Spleen (tissue), 13 donors: ENCODE data around the gene DYNC2I2. TPM values are rescaled to one million over a fixed set of nuclear protein-coding genes. Genes with fewer than 3 reads are reported as not detected.
A peak's percentile ranks its signal among the peaks of the same experiment; 100 is the strongest.

Source experiments
- DNase-seq: peaks from one replicate; pipeline ENCODE4 v3.0.0-alpha.2; 2020
- H3K27ac ChIP-seq, 8 donors: fragments of 200-600 bp; sonication (generic) in 7 of 8; 1 replicate in 4 of 8; 2 replicates in 4 of 8; pipeline versions ENCODE4 v1.5.0 to v1.8.0; 2016 to 2021; ENCODE audit warnings: inconsistent platforms in 4 of 8, mild to moderate bottlenecking in 4 of 8, moderate library complexity in 1 of 8
- H3K27me3 ChIP-seq, 7 donors: fragments of 200-600 bp; sonication (generic) in 6 of 7; replicated peaks in 1 of 7; 1 replicate in 4 of 7; 2 replicates in 3 of 7; pipeline versions ENCODE4 v1.5.0 to v1.8.0; 2016 to 2021; ENCODE audit warnings: inconsistent platforms in 3 of 7, mild to moderate bottlenecking in 1 of 7
- H3K36me3 ChIP-seq, 6 donors: fragments of 200-600 bp; sonication (generic) in 5 of 6; 1 replicate in 4 of 6; 2 replicates in 2 of 6; pipeline versions ENCODE4 v1.5.0 to v1.8.0; 2016 to 2021; ENCODE audit warnings: inconsistent platforms in 2 of 6
- H3K4me1 ChIP-seq, 6 donors: fragments of 200-600 bp; sonication (generic) in 5 of 6; 1 replicate in 3 of 6; 2 replicates in 3 of 6; pipeline versions ENCODE4 v1.5.0 to v1.8.0; 2016 to 2021; ENCODE audit warnings: inconsistent platforms in 3 of 6
- H3K4me3 ChIP-seq, 8 donors: fragments of 200-600 bp; sonication (generic) in 7 of 8; 1 replicate in 4 of 8; 2 replicates in 4 of 8; pipeline versions ENCODE4 v1.5.0 to v1.8.0; 2016 to 2021; ENCODE audit warnings: inconsistent platforms in 4 of 8, mild to moderate bottlenecking in 4 of 8, moderate library complexity in 2 of 8
- H3K9me3 ChIP-seq, 8 donors: fragments of 200-600 bp; sonication (generic) in 7 of 8; 1 replicate in 4 of 8; 2 replicates in 4 of 8; pipeline versions ENCODE4 v1.5.0 to v1.8.0; 2016 to 2021; ENCODE audit warnings: inconsistent platforms in 4 of 8
- CTCF ChIP-seq, 11 experiments: fragments of 200-600 bp in 7 of 11; fragments of 450-650 bp in 4 of 11; sonication (generic) in 4 of 11; IDR thresholded peaks in 8 of 11; conservative IDR thresholded peaks in 3 of 11; 1 replicate in 7 of 11; 2 replicates in 4 of 11; pipeline versions ENCODE4 v1.4.0 to v1.8.0; 2016 to 2021; ENCODE audit warnings: antibody characterized with exemption in 11 of 11, inconsistent platforms in 4 of 11, mild to moderate bottlenecking in 1 of 11
- POLR2A ChIP-seq, 3 donors: fragments of 450-650 bp; IDR thresholded peaks; one replicate each; pipeline ENCODE4 v1.5.1; 2017; ENCODE audit warnings: antibody characterized with exemption in 3 of 3, mild to moderate bottlenecking in 1 of 3
- POLR2AphosphoS5 ChIP-seq, 3 donors: sonication (generic); formaldehyde crosslinking; IDR thresholded peaks; one replicate each; pipeline ENCODE4 v1.5.1; 2017; ENCODE audit warnings: antibody characterized with exemption in 3 of 3
- WGBS, 5 donors: extraction: QIAGEN DNeasy Blood & Tissue Kit in 3 of 5; methylation state at CpG; one replicate each; pipeline versions ENCODE4 v1.1.5 to v1.1.7; 2013 to 2018; 5-methylcytosine and 5-hydroxymethylcytosine counted together
- intact Hi-C: fragments of 100-400 bp; cut with DNase I; formaldehyde crosslinking; loops from one replicate; pipeline ENCODE4 v1.15.0; 2023; ENCODE audit warnings: low total_unique reads
- long read RNA-seq, 2 donors: transcript quantifications; one replicate each; lab custom pipeline, GENCODE V29; 2026
- polyA plus RNA-seq, 3 donors: library from polyadenylated mRNA; stranded (reverse); fragments of 200-250 nt; gene quantifications; one replicate each; pipeline ENCODE4 v1.2.1, GENCODE V29; 2013
- total RNA-seq, 7 donors: library from RNA; depleted of rRNA in 3 of 7; stranded (reverse); fragments of >200 nt in 3 of 7; fragmentation: NEBNext Ultra II Directional in 4 of 7; extraction: Animal tissue kit (Norgen Biotek cat#: 25700) in 4 of 7; gene quantifications; one replicate each; pipeline versions ENCODE4 v1.1.0 to v1.2.1, GENCODE V29; 2016 to 2021
- donor health status: healthy with polysubstance abuse.
- donor health status: DM: no; HTN: no; CAD: no; lungs with moderate emphysema.
- donor health status: DM: no; HTN: no; CAD: no.
- donor health status: Bipolar disorder and iron deficiency.
- donor health status: healthy.
- donor health status: DM: no; HTN: no; CAD: no.
- donor health status: DM: yes; HTN: yes; CAD: no.

The DYNC2I2 gene
- total RNA-seq (10 to 100 TPM; 19.0 to 38.0 (median 25.8) TPM), polyA plus RNA-seq (10 to 100 TPM; 40.6 to 61.6 (median 53.8) TPM)
- long read RNA-seq, donor 1, transcript WDR34-201 (9 exons, 1,755 nt): major isoform, 11 of 12 reads
- long read RNA-seq, donor 1, partial matches to known transcripts: 0 of 12 reads
- long read RNA-seq, donor 1, other reads (novel, unspliced or antisense): 0 of 12 reads
- long read RNA-seq, donor 2, transcript WDR34-201 (9 exons, 1,755 nt): major isoform, 6 of 7 reads
- long read RNA-seq, donor 2, partial matches to known transcripts: 0 of 7 reads
- long read RNA-seq, donor 2, other reads (novel, unspliced or antisense): 0 of 7 reads

- Histone ChIP-seq H3K9me3 (no peaks in the 10 kb centered on the region), H3K4me3 (peak within 1 kb of the TSS; percentile 68 to 92 (median 80)), H3K36me3 (no peaks in the 10 kb centered on the region), H3K27ac (peak within 1 kb of the TSS; percentile 92 to 100 (median 98)), H3K4me1 (peaks cover 0 to 21% (median 15%) of the 10 kb centered on the region in 6 donors), H3K27me3 (no peaks in the 10 kb centered on the region)
- DNase-seq: peak; percentile 98
- 0 to 1% (median 1%) methylated on average over 54 to 86 of the region's 86 CpGs for WGBS, 5 donors
- intact Hi-C loops: no loop called here
- TF ChIP-seq CTCF (IDR thresholded peaks at IDR 0.05 in 8 of 11, conservative IDR thresholded peaks at IDR 0.05 in 3 of 11): peak in 4 of 11 experiments; percentile 5 to 36 (median 24)
- peak; percentile 86 to 93 (median 92) for TF ChIP-seq POLR2AphosphoS5 (IDR thresholded peaks at IDR 0.05)
- TF ChIP-seq POLR2A (IDR thresholded peaks at IDR 0.05): peak in 1 of 3 donors; percentile 61
Observed at GRCh38 chr9:128656416-128657343, at the start of gene DYNC2I2. TSS of gene DYNC2I2 (minus strand) at chr9:128656847. CDS start at chr9:128656726, 121 bp downstream.

GRCh38 chr9:128706045-128706444 is 49.4 kb upstream of the DYNC2I2 start:
- TF ChIP-seq POLR2A (IDR thresholded peaks at IDR 0.05) (no peak), POLR2AphosphoS5 (IDR thresholded peaks at IDR 0.05) (no peak), CTCF (IDR thresholded peaks at IDR 0.05 in 8 of 11, conservative IDR thresholded peaks at IDR 0.05 in 3 of 11) (no peak)
- Histone ChIP-seq H3K36me3 (peaks cover 0 to 37% (median 0%) of the 10 kb centered on the region in 6 donors), H3K4me1 (peaks cover 3 to 33% (median 22%) of the 10 kb centered on the region in 6 donors), H3K9me3 (no peaks in the 10 kb centered on the region), H3K27me3 (peaks cover 0 to 5% (median 0%) of the 10 kb centered on the region in 7 donors), H3K4me3 (no peak overlapping the region), H3K27ac (no peak overlapping the region)
- WGBS, 5 donors: 84 to 100% (median 100%) methylated on average over 1 of the region's 1 CpG
- DNase-seq: peak; percentile 49
- intact Hi-C loops: no loop called here

- TF ChIP-seq POLR2AphosphoS5 (IDR thresholded peaks at IDR 0.05) (no peak), CTCF (IDR thresholded peaks at IDR 0.05 in 8 of 11, conservative IDR thresholded peaks at IDR 0.05 in 3 of 11) (no peak), POLR2A (IDR thresholded peaks at IDR 0.05) (no peak)
- DNase-seq: peak; percentile 63
- Histone ChIP-seq H3K36me3 (peaks cover 0 to 31% (median 0%) of the 10 kb centered on the region in 6 donors), H3K4me1 (peaks cover 3 to 34% (median 22%) of the 10 kb centered on the region in 6 donors), H3K9me3 (no peaks in the 10 kb centered on the region), H3K27me3 (peaks cover 0 to 5% (median 0%) of the 10 kb centered on the region in 7 donors), H3K4me3 (no peak overlapping the region), H3K27ac (peak overlapping the region in 1 of 8 donors; percentile 87)
- 84 to 92% (median 89%) methylated on average over 19 to 36 of the region's 36 CpGs for WGBS, 5 donors
- intact Hi-C loops: no loop called here
Observed at GRCh38 chr9:128705051-128705965, 48.7 kb upstream of the DYNC2I2 start.
